ENCODE measurements around the gene THBS2. TPM values are rescaled to one million over a fixed set of nuclear protein-coding genes. Genes with fewer than 3 reads are reported as not detected.
A peak's percentile ranks its signal among the peaks of the same experiment; 100 is the strongest.

The THBS2 gene
- total and polyA plus RNA-seq, 8 donors, result 4.8 to 126 (median 6.9) TPM

DNA sequence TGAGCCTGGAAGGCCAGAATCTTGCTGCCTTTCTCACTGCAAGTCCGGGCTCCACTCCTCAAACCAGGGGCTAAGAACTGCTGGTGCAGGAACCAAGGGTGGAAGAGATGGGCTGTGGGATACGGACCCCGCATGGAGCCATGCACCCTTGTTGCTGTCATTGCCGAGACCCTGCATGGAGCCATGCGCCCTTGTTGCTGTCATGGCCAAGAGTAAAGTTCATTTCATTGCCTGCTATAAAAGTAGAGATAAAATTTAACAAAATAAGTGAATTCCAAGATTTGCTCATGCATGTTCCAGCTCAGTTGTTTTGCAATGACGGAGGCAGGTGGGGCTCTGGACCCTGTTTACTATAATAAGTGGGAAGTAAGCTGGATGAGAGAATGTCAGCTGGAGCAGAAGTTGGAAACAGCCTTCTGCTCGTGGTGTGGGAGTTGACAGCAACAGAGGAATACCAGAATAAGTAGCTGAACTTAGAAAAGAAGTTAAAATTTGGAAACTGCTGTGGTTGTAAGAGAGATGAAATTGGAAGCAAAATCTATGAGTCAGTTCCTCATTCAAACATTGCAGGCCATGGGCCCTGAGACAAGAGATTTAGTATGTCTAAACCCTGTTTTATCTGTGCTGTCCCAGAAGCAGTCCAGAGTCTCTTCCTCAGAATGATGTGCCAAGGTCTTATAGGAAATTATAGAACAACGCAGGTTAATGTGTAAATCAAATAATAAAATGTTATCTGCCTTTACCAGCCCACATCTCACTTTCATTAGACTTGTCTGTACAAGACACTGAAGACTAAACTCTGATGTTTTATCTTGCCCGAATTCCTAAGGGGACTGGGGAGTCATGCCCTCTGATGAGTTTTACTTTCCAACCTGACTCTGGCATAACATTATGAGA, 15.8 kb upstream of the THBS2 start:
- Histone ChIP-seq H3K4me1 (no peaks in the 10 kb centered on the region), H3K27me3 (no peaks in the 10 kb centered on the region), H3K9me3 (no peaks in the 10 kb centered on the region), H3K4me3 (no peak overlapping the region), H3K36me3 (no peaks in the 10 kb centered on the region), H3K27ac (peak overlapping the region in 1 of 2 donors; percentile 53)
- no peak for DNase-seq
- TF ChIP-seq CTCF (IDR thresholded peaks at IDR 0.05), result no peak
- ATAC-seq, result peak; percentile 77
- intact Hi-C loops (cut with DNase I), result no loop called here

- DNase-seq (no peak), ATAC-seq (no peak)
- H3K27me3 ChIP-seq, result no peaks in the 10 kb centered on the region
- no peak overlapping the region for H3K4me3 ChIP-seq
- no peak for TF ChIP-seq CTCF (IDR thresholded peaks at IDR 0.05)
- no peaks in the 10 kb centered on the region for H3K36me3 ChIP-seq
- intact Hi-C loops (cut with DNase I), result no loop called here
- no peaks in the 10 kb centered on the region for H3K4me1 ChIP-seq
- no peak overlapping the region for H3K27ac ChIP-seq
- H3K9me3 ChIP-seq, result no peaks in the 10 kb centered on the region
Observed at GRCh38 chr6:169268276-169268675, 14.6 kb upstream of the THBS2 start.

GRCh38 chr6:169266746-169267591, 13.3 kb upstream of the THBS2 start:
- H3K27me3 ChIP-seq, result no peaks in the 10 kb centered on the region

GRCh38 chr6:169266261-169266660, 12.6 kb upstream of the THBS2 start:
- DNase-seq (no peak), ATAC-seq (no peak)
- H3K4me3 ChIP-seq, result no peak overlapping the region
- no peaks in the 10 kb centered on the region for H3K9me3 ChIP-seq
- no peak for TF ChIP-seq CTCF (IDR thresholded peaks at IDR 0.05)
- no peaks in the 10 kb centered on the region for H3K4me1 ChIP-seq
- H3K27ac ChIP-seq, result no peak overlapping the region
- no peaks in the 10 kb centered on the region for H3K36me3 ChIP-seq
- intact Hi-C loops (cut with DNase I), result no loop called here
- no peaks in the 10 kb centered on the region for H3K27me3 ChIP-seq

More at GRCh38 chr6:169266746-169267591, 13.3 kb upstream of the THBS2 start:
- Histone ChIP-seq H3K27ac (no peak overlapping the region), H3K36me3 (no peaks in the 10 kb centered on the region), H3K4me3 (no peak overlapping the region), H3K9me3 (no peaks in the 10 kb centered on the region), H3K4me1 (no peaks in the 10 kb centered on the region)
- DNase-seq (no peak), ATAC-seq (no peak)
- intact Hi-C loops (cut with DNase I), result no loop called here
- no peak for TF ChIP-seq CTCF (IDR thresholded peaks at IDR 0.05)

All from left lung (tissue), 10 donors.